NT2/D1 (cell line): ENCODE data around the gene CMTM1.

Experiments
- SUZ12 ChIP-seq: IDR thresholded peaks from 2 replicates; pipeline ENCODE4 v1.6.1; 2011; ENCODE audit not compliant: insufficient read length, insufficient read depth; ENCODE audit errors: extremely low read depth
- YY1 ChIP-seq: IDR thresholded peaks from 2 replicates; pipeline ENCODE4 v1.6.1; 2011; ENCODE audit not compliant: insufficient read length, insufficient read depth
- ZNF274 ChIP-seq: IDR thresholded peaks from 2 replicates; pipeline ENCODE4 v1.6.1; 2011; ENCODE audit warnings: mild to moderate bottlenecking, low read depth, low read length

GRCh38 chr16:66614161-66614802 lies 48.0 kb downstream of the CMTM1 start:
- TF ChIP-seq YY1 = no peak
- TF ChIP-seq ZNF274 = no peak
- TF ChIP-seq SUZ12 = no peak
